HUES64 (cell line): ENCODE measurements around the gene MAP1LC3A.

Experiments
- H3K27ac ChIP-seq: 2 replicates; pipeline ENCODE4 v1.7.0; 2013; ENCODE audit warnings: low read depth, low read length, inconsistent platforms
- H3K27me3 ChIP-seq: 2 replicates; pipeline ENCODE4 v1.6.1; 2013; ENCODE audit warnings: mild to moderate bottlenecking, low read length; ENCODE audit not compliant: insufficient read depth
- H3K36me3 ChIP-seq: 2 replicates; pipeline ENCODE4 v1.6.1; 2013; ENCODE audit warnings: mild to moderate bottlenecking, low read length; ENCODE audit not compliant: insufficient read depth
- H3K4me1 ChIP-seq: 2 replicates; pipeline ENCODE4 v1.6.1; 2013; ENCODE audit warnings: mild to moderate bottlenecking, low read length, moderate library complexity; ENCODE audit not compliant: insufficient read depth
- H3K4me3 ChIP-seq: 2 replicates; pipeline ENCODE4 v1.5.1; 2013; ENCODE audit warnings: mild to moderate bottlenecking, low read length, moderate library complexity
- H3K9ac ChIP-seq: 2 replicates; pipeline ENCODE4 v1.6.1; 2013; ENCODE audit warnings: mild to moderate bottlenecking, low read depth, low read length
- H3K9me3 ChIP-seq: 2 replicates; pipeline ENCODE4 v1.6.1; 2013; ENCODE audit warnings: low read depth, low read length; ENCODE audit not compliant: insufficient read depth
- WGBS: fragments of 150-250, 120-280 bp; methylation state at CpG from one replicate; pipeline ENCODE4 v1.1.7; 2013; ENCODE audit warnings: missing lambda C conversion rate; 5-methylcytosine and 5-hydroxymethylcytosine counted together

Gene MAP1LC3A

DNA sequence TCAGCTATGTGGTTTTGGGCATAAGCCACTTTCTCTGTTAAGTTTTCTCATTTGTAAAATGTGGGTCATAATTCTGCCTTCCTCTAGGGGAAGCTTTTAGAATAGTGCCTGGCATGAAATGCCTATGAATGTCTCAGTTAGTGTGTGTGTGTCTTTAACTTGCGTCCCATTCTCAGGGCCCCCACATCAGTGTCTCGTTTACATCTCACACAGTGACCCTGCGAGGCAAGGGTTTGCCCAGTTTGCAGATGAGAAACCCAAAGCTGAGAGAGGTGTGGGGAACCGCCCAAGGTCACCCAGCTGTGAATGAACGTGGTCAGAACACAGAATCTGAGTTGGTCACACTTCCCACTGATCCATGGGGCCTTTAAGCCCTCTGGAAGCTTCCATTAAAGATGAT lies 28.2 kb upstream of the MAP1LC3A start:
- H3K36me3 ChIP-seq = peaks cover 82% of the 10 kb centered on the region
- no peaks in the 10 kb centered on the region for H3K4me1 ChIP-seq
- H3K27me3 ChIP-seq = no peaks in the 10 kb centered on the region
- H3K27ac ChIP-seq = no peak overlapping the region
- WGBS = 94% methylated on average over 5 of the region's 5 CpGs
- no peak overlapping the region for H3K9ac ChIP-seq
- H3K4me3 ChIP-seq = no peak overlapping the region
- no peaks in the 10 kb centered on the region for H3K9me3 ChIP-seq

- no peak overlapping the region for H3K9ac ChIP-seq
- H3K4me3 ChIP-seq = no peak overlapping the region
- H3K36me3 ChIP-seq = peaks cover 82% of the 10 kb centered on the region
- no peaks in the 10 kb centered on the region for H3K4me1 ChIP-seq
- no peaks in the 10 kb centered on the region for H3K27me3 ChIP-seq
- no peaks in the 10 kb centered on the region for H3K9me3 ChIP-seq
- 93% methylated on average over 8 of the region's 8 CpGs for WGBS
- no peak overlapping the region for H3K27ac ChIP-seq
Observed at GRCh38 chr20:34531608-34532265, 26.8 kb upstream of the MAP1LC3A start.

- Histone ChIP-seq H3K27ac (no peak overlapping the region), H3K27me3 (no peaks in the 10 kb centered on the region), H3K4me1 (no peaks in the 10 kb centered on the region), H3K9me3 (no peaks in the 10 kb centered on the region), H3K9ac (no peak overlapping the region), H3K36me3 (peaks cover 78% of the 10 kb centered on the region), H3K4me3 (no peak overlapping the region)
- 97% methylated on average over 8 of the region's 8 CpGs for WGBS
Observed at GRCh38 chr20:34532320-34532719, 26.2 kb upstream of the MAP1LC3A start.

DNA sequence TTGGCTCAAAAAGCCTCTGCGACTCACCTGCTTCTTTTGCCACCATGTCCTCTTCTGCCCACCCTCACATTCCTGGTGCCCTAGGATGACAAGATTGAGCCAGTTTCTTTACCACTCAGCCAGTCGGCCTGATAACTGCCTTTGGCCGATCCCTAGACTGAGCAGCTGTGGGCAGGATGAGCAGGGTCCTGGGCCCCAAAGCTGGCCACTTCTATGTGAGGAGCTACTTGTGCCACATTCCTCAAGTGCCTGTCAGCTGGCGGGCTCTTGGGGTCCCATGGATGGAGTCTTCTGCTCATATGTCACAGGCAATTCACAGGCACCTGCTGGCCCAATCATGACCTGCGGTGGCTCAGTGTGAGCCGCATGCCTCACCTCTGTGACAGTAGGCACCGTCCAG lies 25.8 kb upstream of the MAP1LC3A start:
- Histone ChIP-seq H3K4me1 (no peaks in the 10 kb centered on the region), H3K36me3 (peaks cover 77% of the 10 kb centered on the region), H3K9ac (no peak overlapping the region), H3K27ac (no peak overlapping the region), H3K4me3 (no peak overlapping the region), H3K9me3 (no peaks in the 10 kb centered on the region), H3K27me3 (no peaks in the 10 kb centered on the region)
- WGBS = 94% methylated on average over 7 of the region's 7 CpGs

DNA sequence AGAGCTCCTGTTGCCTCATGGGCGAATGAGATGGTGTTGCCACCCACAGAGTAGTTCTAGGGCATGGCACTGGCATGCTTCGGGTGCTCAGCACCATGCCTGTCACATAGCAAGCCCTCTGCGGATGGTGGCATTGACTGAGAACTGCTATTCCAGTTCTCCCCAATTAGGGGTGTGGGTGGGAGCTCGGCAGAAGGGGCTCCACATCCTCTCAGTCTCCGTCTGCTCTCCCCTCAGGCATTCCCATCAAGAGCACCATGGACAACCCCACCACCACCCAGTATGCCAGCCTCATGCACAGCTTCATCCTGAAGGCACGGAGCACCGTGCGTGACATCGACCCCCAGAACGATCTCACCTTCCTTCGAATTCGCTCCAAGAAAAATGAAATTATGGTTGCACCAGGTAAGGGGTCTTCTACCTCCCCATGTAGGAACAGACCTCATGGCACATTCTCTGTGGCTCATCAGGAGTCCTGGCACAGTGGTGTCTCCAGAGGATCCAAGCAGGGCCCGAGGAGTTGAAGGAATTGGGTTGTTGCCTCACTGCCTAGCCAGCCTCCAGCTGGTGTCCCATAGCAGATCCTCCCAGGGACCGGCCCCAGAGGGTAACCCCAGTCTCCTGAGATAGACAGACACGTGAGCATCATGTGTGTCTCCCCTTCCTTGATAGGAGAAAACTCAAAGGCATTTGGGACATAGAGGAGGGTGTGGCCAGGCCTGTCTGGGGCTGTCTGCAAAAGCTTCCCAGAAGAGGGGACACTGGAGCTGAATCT lies 23.9 kb upstream of the MAP1LC3A start:
- Histone ChIP-seq H3K27me3 (no peaks in the 10 kb centered on the region), H3K36me3 (peaks cover 69% of the 10 kb centered on the region), H3K9me3 (no peaks in the 10 kb centered on the region), H3K9ac (no peak overlapping the region), H3K27ac (no peak overlapping the region), H3K4me1 (no peaks in the 10 kb centered on the region), H3K4me3 (no peak overlapping the region)
- WGBS = 96% methylated on average over 15 of the region's 15 CpGs

DNA sequence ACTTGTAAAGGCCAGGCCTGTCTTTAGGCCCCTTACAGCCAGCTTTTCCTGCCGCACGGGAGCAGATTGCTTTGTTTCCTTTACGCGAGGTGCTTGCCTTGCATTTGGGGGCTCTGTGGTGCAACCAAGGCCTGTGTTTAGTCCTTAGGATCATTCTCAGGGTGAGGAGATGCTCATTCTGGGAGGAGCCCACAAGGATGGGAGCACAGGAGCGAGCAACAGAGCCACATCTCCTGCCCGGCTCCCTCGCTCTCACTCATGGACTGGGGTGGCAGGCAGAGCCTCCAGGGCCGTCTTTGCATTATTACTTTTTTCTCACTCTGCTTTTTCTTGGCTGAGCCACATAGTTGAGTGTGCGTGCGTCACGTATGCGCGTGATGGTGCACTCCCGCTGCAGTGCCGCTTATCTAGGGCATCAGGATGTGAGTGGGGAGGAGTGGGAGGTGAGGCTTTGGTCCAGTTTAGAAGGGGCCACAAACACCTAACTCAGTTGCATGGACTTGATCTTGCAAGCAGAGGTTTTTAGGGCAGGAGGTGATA lies 23.1 kb upstream of the MAP1LC3A start:
- Histone ChIP-seq H3K27me3 (no peaks in the 10 kb centered on the region), H3K4me3 (no peak overlapping the region), H3K4me1 (no peaks in the 10 kb centered on the region), H3K9ac (no peak overlapping the region), H3K27ac (no peak overlapping the region), H3K36me3 (peaks cover 68% of the 10 kb centered on the region), H3K9me3 (no peaks in the 10 kb centered on the region)
- 96% methylated on average over 15 of the region's 15 CpGs for WGBS

GRCh38 chr20:34535857-34536256 lies 22.7 kb upstream of the MAP1LC3A start:
- no peaks in the 10 kb centered on the region for H3K4me1 ChIP-seq
- H3K27ac ChIP-seq = no peak overlapping the region
- no peaks in the 10 kb centered on the region for H3K9me3 ChIP-seq
- H3K27me3 ChIP-seq = no peaks in the 10 kb centered on the region
- peaks cover 69% of the 10 kb centered on the region for H3K36me3 ChIP-seq
- H3K4me3 ChIP-seq = no peak overlapping the region
- H3K9ac ChIP-seq = no peak overlapping the region
- whole genome bisulfite sequencing = 96% methylated on average over 2 of the region's 2 CpGs

GRCh38 chr20:34536798-34537394 lies 21.6 kb upstream of the MAP1LC3A start:
- Histone ChIP-seq H3K27ac (no peak overlapping the region), H3K4me3 (no peak overlapping the region), H3K27me3 (no peaks in the 10 kb centered on the region), H3K9me3 (no peaks in the 10 kb centered on the region), H3K9ac (no peak overlapping the region), H3K4me1 (no peaks in the 10 kb centered on the region), H3K36me3 (peaks cover 72% of the 10 kb centered on the region)
- WGBS = 85% methylated on average over 10 of the region's 10 CpGs

- no peak overlapping the region for H3K27ac ChIP-seq
- H3K9ac ChIP-seq = no peak overlapping the region
- no peak overlapping the region for H3K4me3 ChIP-seq
- H3K27me3 ChIP-seq = no peaks in the 10 kb centered on the region
- H3K36me3 ChIP-seq = peaks cover 66% of the 10 kb centered on the region
- no peaks in the 10 kb centered on the region for H3K9me3 ChIP-seq
- WGBS = 94% methylated on average over 8 of the region's 8 CpGs
- no peaks in the 10 kb centered on the region for H3K4me1 ChIP-seq
Observed at GRCh38 chr20:34537651-34538050, 20.9 kb upstream of the MAP1LC3A start.

DNA sequence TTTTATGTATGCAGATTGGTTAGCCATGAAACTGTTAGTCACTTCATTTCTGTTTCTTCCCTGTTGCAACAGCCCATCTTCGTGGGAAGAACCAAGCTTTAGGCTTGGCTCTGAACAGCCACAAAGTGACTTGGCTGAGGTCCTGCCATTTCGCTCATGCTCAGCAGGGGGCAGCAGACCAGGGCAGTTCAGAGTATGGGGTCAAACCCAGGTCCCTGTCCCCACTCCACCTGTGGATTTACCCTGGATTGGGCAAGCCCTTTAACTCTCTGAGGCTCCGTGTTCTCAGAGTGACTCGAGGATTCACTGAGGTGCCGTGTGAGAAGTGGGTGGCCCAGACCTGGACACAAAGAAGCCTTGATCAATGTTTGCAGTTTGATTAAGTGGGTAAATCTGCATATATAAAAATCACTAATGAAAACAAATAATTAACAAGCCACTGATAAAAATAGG lies 19.8 kb upstream of the MAP1LC3A start:
- Histone ChIP-seq H3K27ac (no peak overlapping the region), H3K9ac (no peak overlapping the region), H3K4me1 (no peaks in the 10 kb centered on the region), H3K36me3 (peaks cover 60% of the 10 kb centered on the region), H3K9me3 (no peaks in the 10 kb centered on the region), H3K4me3 (no peak overlapping the region), H3K27me3 (no peaks in the 10 kb centered on the region)
- 73% methylated on average over 5 of the region's 5 CpGs for WGBS

DNA sequence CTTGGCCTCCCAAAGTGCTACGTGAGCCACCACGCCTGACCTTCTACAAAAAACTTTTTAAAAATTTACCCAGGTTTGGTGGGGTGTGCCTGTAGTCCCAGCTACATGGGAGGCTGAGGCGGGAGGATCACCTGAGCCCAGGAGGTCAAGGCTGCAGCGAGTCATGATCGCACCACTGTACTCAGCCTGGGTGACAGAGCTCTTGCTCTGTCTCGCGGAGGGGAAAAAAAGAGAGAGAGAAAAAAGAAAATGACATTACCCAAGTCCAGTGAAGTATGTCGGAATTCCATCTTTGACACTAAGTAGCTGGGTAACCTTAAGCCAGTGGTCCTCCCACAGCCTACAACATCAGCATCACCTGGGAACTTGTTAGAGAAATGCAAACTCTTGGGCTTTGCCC lies 18.8 kb upstream of the MAP1LC3A start:
- WGBS = 94% methylated on average over 8 of the region's 8 CpGs
- Histone ChIP-seq H3K27ac (no peak overlapping the region), H3K9ac (no peak overlapping the region), H3K36me3 (peaks cover 52% of the 10 kb centered on the region), H3K4me1 (peaks cover 8% of the 10 kb centered on the region; the same call in 1 of the 2 replicates), H3K9me3 (no peaks in the 10 kb centered on the region), H3K27me3 (no peaks in the 10 kb centered on the region), H3K4me3 (no peak overlapping the region)
